ENCODE results near the gene RXRA.

DNA sequence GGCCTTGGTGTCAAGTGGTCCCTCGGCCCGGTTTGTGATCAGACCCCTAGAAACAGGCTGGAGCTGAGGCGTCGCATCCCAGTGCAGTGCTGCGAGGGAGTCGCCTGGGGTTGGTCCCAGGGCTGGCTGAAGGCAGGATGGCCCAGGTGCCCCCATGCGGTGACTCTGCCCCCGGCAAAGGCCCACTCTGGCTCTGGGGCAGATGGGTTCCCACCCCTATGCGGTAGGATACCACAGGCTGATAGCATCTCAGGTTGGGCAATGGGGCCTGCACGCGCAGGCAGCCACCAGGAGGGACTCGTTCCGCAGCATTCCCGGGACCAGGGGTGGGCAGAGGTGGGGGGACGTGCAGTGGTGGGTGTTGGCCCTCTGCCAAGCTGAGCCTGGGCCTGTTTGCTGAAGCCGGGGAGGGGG lies 86.0 kb downstream of the RXRA start:
- TF ChIP-seq POLR2A (IDR thresholded peaks at IDR 0.05; ENCODE audit: low read length) (no peak), GATA1 (IDR thresholded peaks at IDR 0.05; ENCODE audit: low read depth, low read length) (no peak)
